HG02938 (cell line): ENCODE measurements around the gene PBRM1.
"Not testable (repeated sequence)": the region's sequence is repeated elsewhere in the genome, so short reads cannot be mapped to it uniquely, and the experiment has no call there.

Source experiments
- ATAC-seq: cut with Tn5 transposase; IDR thresholded peaks from one replicate; pipeline ENCODE4 v1.9.1; 2021; ENCODE audit warnings: mild to moderate bottlenecking, moderate library complexity; ENCODE audit not compliant: unreplicated experiment

The PBRM1 gene

DNA sequence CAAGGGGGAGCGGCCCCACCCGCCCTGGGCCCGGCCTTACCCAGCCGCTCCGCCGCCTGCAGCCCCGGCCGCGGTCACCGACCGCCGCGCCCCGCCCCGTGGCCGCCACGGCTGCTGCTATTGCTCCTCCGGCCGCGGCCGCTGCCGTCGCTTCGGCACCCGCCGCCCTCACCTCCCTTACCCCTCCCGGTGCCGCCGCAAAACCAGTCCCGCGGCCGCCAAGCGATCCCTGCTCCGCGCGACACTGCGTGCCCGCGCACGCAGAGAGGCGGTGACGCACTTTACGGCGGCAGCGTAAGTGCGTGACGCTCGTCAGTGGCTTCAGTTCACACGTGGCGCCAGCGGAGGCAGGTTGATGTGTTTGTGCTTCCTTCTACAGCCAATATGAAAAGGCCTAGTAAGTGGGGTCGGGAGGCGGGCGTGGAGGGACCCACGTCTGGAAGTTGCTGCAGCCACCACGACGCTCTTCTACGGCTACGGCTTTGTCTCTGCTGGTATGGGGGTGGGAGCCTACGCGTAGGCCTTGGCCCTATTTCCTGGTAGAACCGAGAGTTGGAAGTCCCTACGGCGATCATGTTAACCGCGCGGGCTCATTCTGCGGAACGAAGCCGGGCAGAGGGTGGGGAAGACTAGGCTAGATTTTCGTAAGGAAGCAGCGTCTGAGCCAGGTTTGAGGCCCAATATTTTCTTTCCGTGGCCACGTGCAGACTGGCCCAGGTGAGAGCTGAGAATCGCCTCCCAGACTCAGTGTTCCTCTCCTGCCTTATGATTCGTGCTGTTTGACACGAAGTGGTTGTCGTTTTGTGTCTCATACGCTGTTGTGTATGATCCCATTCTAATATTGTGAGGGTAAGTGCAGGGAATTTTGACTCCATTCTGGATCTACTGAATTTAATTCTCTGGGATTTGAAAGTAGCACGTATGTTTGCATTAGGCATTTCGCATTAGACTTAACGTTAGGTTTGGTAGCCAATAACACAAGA, at the start of gene PBRM1, which contains the start of gene GNL3:
Gene PBRM1, minus strand, starts transcription at position 205 of the 983 bp plus-strand sequence.
Gene GNL3, plus strand, starts transcription at position 324 of the 983 bp plus-strand sequence. Its CDS starts 61 bp downstream, at position 385.
- ATAC-seq, result peak; percentile 80

DNA sequence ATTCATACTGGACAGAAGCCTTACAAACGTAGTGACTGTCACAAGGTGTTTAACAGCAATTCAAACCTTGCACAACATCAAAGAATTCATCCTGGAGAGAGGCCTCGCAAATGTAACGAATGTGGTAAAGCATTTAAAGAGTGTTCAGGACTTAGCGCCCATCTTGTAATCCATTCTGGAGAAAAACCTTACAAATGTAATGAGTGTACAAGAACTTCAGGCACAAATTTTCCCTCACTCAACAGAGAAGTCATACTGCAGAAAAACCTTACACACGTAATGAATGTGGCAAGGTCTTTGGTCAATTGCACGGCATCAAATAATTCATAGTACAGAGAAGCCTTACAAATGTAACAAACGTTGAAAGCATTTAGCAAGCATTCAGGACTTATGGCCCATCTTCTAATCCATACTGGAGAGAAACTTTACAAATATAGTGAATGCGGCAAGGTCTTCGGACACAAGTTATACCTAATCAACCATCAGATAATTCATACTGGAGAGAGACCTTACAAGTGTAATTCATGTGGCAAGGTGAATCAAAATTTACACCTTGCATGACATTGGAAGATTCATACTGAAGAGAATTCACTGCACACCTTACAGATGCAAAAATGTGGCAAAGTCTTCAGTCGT, 47.7 kb upstream of the PBRM1 start:
- no peak for ATAC-seq

- ATAC-seq, result no peak
Observed at GRCh38 chr3:52731590-52731989, 45.9 kb upstream of the PBRM1 start.

GRCh38 chr3:52730681-52731080, 45.0 kb upstream of the PBRM1 start:
- ATAC-seq, result no peak

DNA sequence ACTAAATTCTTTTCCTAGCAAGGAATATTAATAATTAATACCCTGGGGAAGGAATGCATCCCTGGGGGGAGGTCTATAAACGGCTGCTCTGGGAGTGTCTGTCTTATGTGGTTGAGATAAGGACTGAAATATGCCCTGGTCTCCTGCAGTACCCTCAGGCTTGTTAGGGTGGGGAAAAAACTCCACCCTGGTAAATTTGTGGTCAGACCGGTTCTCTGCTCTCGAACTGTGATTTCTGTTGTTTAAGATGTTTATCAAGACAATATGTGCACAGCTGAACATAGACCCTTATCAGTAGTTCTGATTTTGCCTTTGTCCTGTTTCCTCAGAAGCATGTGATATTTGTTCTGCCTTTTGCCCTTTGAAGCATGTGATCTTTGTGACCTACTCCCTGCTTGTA, 43.0 kb upstream of the PBRM1 start:
- ATAC-seq, result not testable (repeated sequence)

DNA sequence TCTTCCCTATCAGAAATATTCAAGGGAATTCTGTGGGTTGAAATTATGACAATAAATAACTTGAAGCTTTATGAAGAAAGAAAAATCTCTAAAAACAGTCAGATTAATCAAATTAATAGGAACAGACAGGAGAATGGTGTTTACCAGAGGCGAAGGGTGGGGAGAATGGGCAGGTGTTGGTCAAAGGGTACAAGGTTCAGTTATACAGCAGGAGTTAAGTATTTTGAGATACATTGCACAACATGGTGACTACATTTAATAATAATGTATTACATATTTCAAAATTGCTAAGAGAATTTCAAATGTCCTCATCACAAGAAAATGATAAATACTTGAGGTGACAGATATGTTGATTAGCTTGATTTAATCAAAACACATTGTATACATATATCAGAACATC, 38.8 kb upstream of the PBRM1 start:
- ATAC-seq, result no peak

- no peak for ATAC-seq
Observed at GRCh38 chr3:52723935-52724334, 38.2 kb upstream of the PBRM1 start.

DNA sequence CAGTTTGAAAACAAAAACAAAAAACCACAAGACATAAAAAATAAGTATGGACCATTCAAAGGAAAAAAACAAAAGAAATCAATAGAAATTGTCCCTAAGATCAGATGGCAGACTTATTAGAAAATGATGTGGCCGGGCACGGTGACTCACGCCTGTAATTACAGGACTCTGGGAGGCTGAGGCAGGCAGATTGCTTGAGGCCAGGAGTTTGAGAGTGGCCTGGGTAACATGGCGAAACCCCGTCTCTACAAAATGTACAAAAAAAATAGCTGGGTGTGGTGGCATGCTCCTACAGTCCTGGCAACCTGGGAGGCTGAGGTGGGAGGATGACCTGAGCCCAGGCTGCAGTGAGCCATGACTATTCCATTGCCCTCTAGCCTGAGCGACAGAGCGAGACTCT, 36.8 kb upstream of the PBRM1 start:
- no peak for ATAC-seq

GRCh38 chr3:52721730-52722008, 36.0 kb upstream of the PBRM1 start:
- ATAC-seq, result no peak

DNA sequence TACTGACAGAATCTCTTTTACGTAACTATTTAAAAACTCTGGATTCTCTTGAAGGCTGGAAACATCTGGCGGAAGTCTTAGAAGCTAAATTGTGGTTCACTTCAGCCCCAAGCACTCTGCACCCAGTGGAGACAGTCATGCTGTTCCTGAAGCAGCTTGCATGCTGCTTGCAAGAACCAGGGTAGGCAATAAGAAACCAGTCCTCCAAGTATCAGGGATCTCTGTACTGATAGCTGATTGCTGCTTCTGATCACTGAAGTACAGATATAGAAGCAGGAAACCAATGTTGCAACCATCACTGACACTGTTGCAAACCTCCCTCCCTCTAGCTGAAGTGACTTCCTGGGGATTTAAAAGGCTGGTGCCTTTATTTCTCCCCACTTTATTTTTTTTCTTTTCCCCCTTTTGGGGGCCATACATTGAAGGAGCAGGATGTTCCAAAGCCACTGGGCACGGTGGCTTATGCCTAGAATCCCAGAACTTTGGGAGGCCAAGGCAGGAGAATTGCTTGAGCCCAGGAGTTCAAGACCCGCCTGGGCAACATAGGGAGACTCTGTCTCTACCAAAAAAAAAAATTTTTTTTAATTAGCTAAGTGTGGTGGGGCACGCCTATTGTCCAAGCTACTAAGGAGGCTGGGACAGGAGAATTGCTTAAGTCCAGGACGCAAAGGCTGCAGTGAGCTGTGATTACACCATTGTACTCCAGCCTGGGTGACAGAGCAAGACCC, 35.5 kb upstream of the PBRM1 start:
- no peak for ATAC-seq

GRCh38 chr3:52719618-52720017, 33.9 kb upstream of the PBRM1 start:
- ATAC-seq, result no peak

- no peak for ATAC-seq
Observed at GRCh38 chr3:52715714-52716305, 30.1 kb upstream of the PBRM1 start.

GRCh38 chr3:52714335-52715302, 28.9 kb upstream of the PBRM1 start:
- ATAC-seq, result no peak

GRCh38 chr3:52712291-52713212, 26.8 kb upstream of the PBRM1 start:
- no peak for ATAC-seq

- ATAC-seq, result no peak
Observed at GRCh38 chr3:52710512-52710911, 24.8 kb upstream of the PBRM1 start.

DNA sequence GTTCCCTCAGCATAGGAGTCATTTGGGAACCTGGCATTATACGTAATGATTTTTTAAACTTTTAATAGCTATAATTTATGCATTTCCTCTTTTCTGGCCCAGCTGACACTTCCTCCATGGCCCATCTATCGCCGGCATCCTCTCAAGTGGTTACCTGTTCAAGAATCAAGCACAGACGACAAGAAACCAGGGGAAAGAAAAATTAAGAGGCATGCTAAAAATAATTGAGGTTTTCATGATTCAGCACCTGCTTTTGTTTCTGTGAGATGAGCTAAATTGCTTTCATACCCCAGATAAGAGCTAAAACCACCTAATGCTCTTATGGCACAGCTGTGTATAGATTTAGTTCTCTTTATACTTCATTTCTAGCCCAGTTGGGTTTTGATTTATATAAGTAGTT, 21.9 kb upstream of the PBRM1 start:
- ATAC-seq, result no peak

DNA sequence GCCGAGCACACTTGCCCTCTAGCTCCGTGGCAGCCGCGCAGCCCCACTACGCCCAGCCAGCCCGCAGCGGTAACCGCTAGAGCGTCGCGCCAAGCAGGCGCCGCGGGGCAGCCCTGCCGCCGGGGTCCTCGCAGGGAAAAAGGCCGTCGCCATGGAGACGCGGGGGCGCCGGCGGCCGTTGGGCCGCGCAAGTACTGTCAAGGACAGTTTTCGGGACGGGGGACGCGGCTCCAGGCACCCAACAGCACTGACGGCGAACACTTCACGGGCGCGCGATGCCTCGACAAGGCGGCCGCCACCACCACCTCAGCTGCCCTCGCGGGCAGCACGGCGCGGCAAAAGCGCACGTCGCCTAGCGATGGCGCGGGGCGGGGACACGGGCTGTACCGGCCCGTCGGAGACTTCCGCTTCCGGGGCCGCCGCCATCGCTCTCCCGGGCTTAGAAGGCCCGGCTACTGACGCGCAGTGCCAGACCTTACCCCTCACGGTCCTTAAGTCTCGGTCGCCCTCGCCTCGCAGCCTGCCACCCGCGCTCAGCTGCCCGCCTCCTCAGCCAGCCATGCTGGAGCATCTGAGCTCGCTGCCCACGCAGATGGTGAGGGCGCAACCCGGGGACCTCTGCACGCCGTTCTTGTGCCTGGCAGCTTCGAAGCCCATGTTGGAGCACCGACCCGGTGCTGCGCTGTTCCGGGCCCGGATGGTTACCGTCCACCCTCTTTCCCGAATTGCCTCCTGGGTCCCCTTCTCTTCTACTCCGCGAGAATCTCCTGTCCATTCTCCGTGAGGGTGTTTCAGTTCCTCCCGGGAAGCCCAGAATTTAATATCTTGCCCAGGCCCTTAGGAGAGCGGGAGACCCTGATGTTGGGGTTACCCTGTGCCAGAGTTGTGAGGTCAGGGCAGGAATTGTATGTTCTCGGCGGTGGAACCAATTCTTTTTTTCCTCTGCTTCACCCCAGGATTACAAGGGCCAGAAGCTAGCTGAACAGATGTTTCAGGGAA, 20.3 kb upstream of the PBRM1 start, which contains the start of the genes GLT8D1 and SPCS1:
Gene GLT8D1, minus strand, starts transcription at position 104 of the 999 bp plus-strand sequence. CDS start 5,331 bp downstream, outside the sequence.
Gene SPCS1, plus strand, starts transcription at position 419 of the 999 bp plus-strand sequence. Its CDS starts 141 bp downstream, at position 560.
- ATAC-seq, result peak; percentile 79

GRCh38 chr3:52705438-52705687, 19.6 kb upstream of the PBRM1 start:
- no peak for ATAC-seq
